ENCODE data around the gene NASP. TPM values are rescaled to one million over a fixed set of nuclear protein-coding genes. Genes with fewer than 3 reads are reported as not detected.

The NASP gene
- total and polyA plus RNA-seq, 2 of the 4 experiments (the other 2 are of a cell fraction), result 56.6 to 124 TPM

DNA sequence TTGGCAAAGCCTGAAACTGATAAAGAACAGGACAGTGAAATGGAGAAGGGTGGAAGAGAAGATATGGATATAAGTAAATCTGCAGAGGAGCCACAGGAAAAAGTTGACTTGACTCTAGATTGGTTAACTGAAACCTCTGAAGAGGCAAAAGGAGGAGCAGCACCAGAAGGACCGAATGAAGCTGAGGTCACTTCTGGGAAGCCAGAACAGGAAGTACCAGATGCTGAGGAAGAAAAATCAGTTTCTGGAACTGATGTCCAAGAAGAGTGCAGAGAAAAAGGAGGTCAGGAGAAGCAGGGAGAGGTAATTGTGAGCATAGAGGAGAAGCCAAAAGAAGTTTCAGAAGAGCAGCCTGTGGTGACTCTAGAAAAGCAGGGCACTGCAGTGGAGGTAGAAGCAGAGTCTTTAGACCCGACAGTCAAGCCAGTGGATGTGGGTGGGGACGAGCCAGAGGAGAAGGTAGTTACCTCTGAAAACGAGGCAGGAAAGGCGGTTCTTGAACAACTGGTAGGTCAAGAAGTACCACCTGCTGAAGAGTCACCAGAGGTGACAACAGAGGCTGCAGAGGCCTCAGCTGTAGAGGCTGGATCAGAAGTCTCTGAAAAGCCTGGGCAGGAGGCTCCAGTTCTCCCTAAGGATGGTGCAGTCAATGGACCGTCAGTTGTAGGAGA is 23.7 kb downstream of the NASP start:
- Histone ChIP-seq H4K91ac (ENCODE audit: insufficient read depth, low read depth, low read length) (no peak overlapping the region), H2AFZ (replicated peaks; ENCODE audit: low read length, poor library complexity) (no peak overlapping the region), H4K20me1 (ENCODE audit: insufficient read depth, low read length) (peaks cover 3% of the 10 kb centered on the region), H2BK120ac (ENCODE audit: low read depth, low read length) (no peak overlapping the region), H2AK9ac (replicated peaks; ENCODE audit: low read depth, low read length, poor library complexity) (no peak overlapping the region), H2BK5ac (ENCODE audit: low read depth, low read length, poor library complexity, severe bottlenecking) (no peak overlapping the region), H3K4ac (ENCODE audit: low read depth, low read length) (no peak overlapping the region), H3K36me3 (ENCODE audit: control insufficient read depth, insufficient read depth, low read length) (peaks cover 22% of the 10 kb centered on the region), H4K8ac (ENCODE audit: low read depth in 2 of 2, low read length in 2 of 2) (no peak overlapping the region), H3K14ac (replicated peaks; ENCODE audit: low read depth, low read length) (no peak overlapping the region), H3K9me3 (ENCODE audit: control insufficient read depth, insufficient read depth, low read length) (no peaks in the 10 kb centered on the region), H2AK5ac (ENCODE audit: low read depth, low read length) (no peak overlapping the region), H2BK15ac (ENCODE audit: low read depth, low read length) (no peak overlapping the region), H3K18ac (ENCODE audit: low read depth, low read length) (no peak overlapping the region), H3K79me1 (ENCODE audit: low read depth in 1 of 2, low read length in 2 of 2) (peaks cover 18 to 20% of the 10 kb centered on the region in 2 experiments), H3K4me3 (ENCODE audit: insufficient read depth, low read depth, low read length) (no peak overlapping the region), H3K9ac (ENCODE audit: low read depth, low read length) (no peak overlapping the region), H3K56ac (ENCODE audit: extremely low read depth, insufficient read depth, low read length) (no peak overlapping the region), H3K27ac (ENCODE audit: insufficient read depth, low read length) (no peak overlapping the region), H4K5ac (ENCODE audit: low read depth, low read length) (no peak overlapping the region), H3K23ac (ENCODE audit: low read depth, low read length) (no peak overlapping the region), H3K27me3 (ENCODE audit: control insufficient read depth, insufficient read depth, low read length) (no peaks in the 10 kb centered on the region), H3K4me2 (ENCODE audit: low read depth, low read length) (no peak overlapping the region), H2BK20ac (ENCODE audit: low read depth, low read length) (no peak overlapping the region), H3K9me1 (ENCODE audit: insufficient read depth, low read length) (peaks cover 3% of the 10 kb centered on the region), H3K4me1 (ENCODE audit: control insufficient read depth, insufficient read depth, low read length) (0 out of 2 replicates have a peak, but pooled peaks cover under 1% of the 10 kb centered on the region)
- TSS peak; percentile 63 for BruUV-seq (replicated peaks)
- ATAC-seq (ENCODE audit: low read depth), result no peak
- DNase-seq, result no peak
- WGBS, 2 experiments (ENCODE audit: extremely low coverage in 2 of 2, insufficient read length in 1 of 2), result 69% methylated on average over 5 of the region's 6 CpGs; no CpG with 5 or more reads in 1 of the 2 experiments
- in situ Hi-C loops (cut with MboI; ENCODE audit: low sequenced_read_pairs), result no loop called here
- dilution Hi-C loops (cut with HindIII; ENCODE audit: low sequenced_read_pairs, unreplicated experiment), result no loop called here
- ChIA-PET POLR2A (ENCODE audit: unreplicated experiment) (no interaction called here), CTCF (no interaction called here)
- intact Hi-C loops (cut with micrococcal nuclease), result no loop called here
- TF ChIP-seq SMC3 (IDR thresholded peaks at IDR 0.05; ENCODE audit: low read depth, low read length), result no peak
